ENCODE results near the gene TUT7.

The TUT7 gene

GRCh38 chr9:86275962-86276361 lies 78.2 kb downstream of the TUT7 start:
- Histone ChIP-seq H3K9me3 (ENCODE audit: insufficient read depth, low read length) (peaks cover 3% of the 10 kb centered on the region), H3K27me3 (ENCODE audit: insufficient read depth, insufficient read length) (no peaks in the 10 kb centered on the region), H3K4me1 (ENCODE audit: insufficient read depth, insufficient read length) (peaks cover 8% of the 10 kb centered on the region), H3K36me3 (ENCODE audit: insufficient read depth, insufficient read length, low read length) (peaks cover 66% of the 10 kb centered on the region), H3K4me3 (ENCODE audit: insufficient read length, low read depth) (no peak overlapping the region), H3K9ac (ENCODE audit: insufficient read length, low read depth) (no peak overlapping the region)
- DNase-seq (ENCODE audit: low read depth, low spot score): no peak
- TF ChIP-seq YY1 (IDR thresholded peaks at IDR 0.05; ENCODE audit: insufficient read depth, insufficient read length) (no peak), SUZ12 (IDR thresholded peaks at IDR 0.05; ENCODE audit: extremely low read depth, insufficient read depth, insufficient read length) (no peak), ZNF274 (IDR thresholded peaks at IDR 0.05; ENCODE audit: low read depth, low read length) (no peak)

DNA sequence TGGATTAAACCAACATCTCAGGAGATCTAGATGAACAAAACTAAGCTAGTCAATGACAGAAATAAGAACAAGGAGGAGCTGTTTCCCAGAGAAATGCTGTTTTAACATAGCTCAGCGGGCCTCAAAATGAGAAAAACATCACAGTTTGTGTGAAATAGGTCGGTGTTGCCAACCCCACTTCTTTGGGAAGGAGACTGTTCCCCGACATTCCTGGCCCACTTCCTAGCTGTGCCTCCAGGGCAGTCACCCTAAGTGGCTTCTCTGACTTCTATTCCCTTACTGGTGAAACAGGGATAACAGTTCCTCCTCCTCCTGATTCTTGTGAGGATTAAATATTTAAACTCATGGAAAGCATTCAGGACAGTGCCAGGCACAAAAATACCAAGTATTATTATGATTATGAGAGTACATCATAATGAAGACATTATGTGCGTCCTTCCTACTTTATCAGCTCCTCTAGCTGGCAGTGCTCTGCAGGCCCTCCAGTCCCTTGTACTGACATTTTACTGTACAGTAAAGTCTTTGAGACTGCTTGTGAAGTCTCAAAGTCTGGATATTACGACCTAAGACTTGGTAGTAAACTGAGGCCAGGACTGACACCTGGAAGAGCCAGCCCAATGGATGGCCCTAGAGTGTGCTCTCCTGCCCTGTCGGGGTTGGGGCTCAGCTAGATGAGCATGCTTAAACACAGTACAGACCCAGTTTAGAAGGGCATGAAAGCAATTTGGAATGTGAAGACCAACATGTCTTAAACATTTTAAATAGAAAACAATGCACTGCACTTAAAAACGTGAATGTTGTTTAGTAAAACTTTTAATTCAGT lies 79.2 kb downstream of the TUT7 start:
- peaks cover 6% of the 10 kb centered on the region for H3K4me1 ChIP-seq (ENCODE audit: insufficient read depth, insufficient read length)
- no peak for DNase-seq (ENCODE audit: low read depth, low spot score)
- no peak overlapping the region for H3K4me3 ChIP-seq (ENCODE audit: insufficient read length, low read depth)
- TF ChIP-seq ZNF274 (IDR thresholded peaks at IDR 0.05; ENCODE audit: low read depth, low read length) (no peak), SUZ12 (IDR thresholded peaks at IDR 0.05; ENCODE audit: extremely low read depth, insufficient read depth, insufficient read length) (no peak), YY1 (IDR thresholded peaks at IDR 0.05; ENCODE audit: insufficient read depth, insufficient read length) (no peak)
- peaks cover 65% of the 10 kb centered on the region for H3K36me3 ChIP-seq (ENCODE audit: insufficient read depth, insufficient read length, low read length)
- H3K9me3 ChIP-seq (ENCODE audit: insufficient read depth, low read length): peaks cover 4% of the 10 kb centered on the region
- no peak overlapping the region for H3K9ac ChIP-seq (ENCODE audit: insufficient read length, low read depth)
- no peaks in the 10 kb centered on the region for H3K27me3 ChIP-seq (ENCODE audit: insufficient read depth, insufficient read length)

DNA sequence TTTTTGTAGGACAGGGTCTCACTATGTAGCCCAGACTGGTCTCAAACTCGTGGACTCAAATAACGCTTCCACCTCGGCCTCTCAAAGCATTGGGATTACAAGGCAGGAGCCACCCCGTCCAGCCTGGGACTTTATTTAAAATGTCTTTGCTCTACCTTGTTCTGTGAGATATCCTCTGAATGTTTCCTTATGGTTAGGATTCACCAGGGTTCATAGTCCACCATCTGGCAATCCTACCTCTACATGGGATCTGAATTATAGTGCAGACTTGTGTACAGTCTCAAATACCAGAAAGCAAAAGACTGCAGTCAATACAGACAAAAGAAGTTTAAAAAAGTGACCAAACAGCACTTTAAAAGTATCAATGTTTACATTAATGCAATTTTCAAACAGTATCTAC lies 82.0 kb downstream of the TUT7 start:
- Histone ChIP-seq H3K27me3 (ENCODE audit: insufficient read depth, insufficient read length) (no peaks in the 10 kb centered on the region), H3K36me3 (ENCODE audit: insufficient read depth, insufficient read length, low read length) (peaks cover 52% of the 10 kb centered on the region), H3K4me1 (ENCODE audit: insufficient read depth, insufficient read length) (peaks cover 3% of the 10 kb centered on the region), H3K4me3 (ENCODE audit: insufficient read length, low read depth) (no peak overlapping the region), H3K9ac (ENCODE audit: insufficient read length, low read depth) (no peak overlapping the region), H3K9me3 (ENCODE audit: insufficient read depth, low read length) (peaks cover 4% of the 10 kb centered on the region)
- no peak for TF ChIP-seq SUZ12 (IDR thresholded peaks at IDR 0.05; ENCODE audit: extremely low read depth, insufficient read depth, insufficient read length)
- no peak for TF ChIP-seq ZNF274 (IDR thresholded peaks at IDR 0.05; ENCODE audit: low read depth, low read length)
- no peak for TF ChIP-seq YY1 (IDR thresholded peaks at IDR 0.05; ENCODE audit: insufficient read depth, insufficient read length)
- no peak for DNase-seq (ENCODE audit: low read depth, low spot score)

DNA sequence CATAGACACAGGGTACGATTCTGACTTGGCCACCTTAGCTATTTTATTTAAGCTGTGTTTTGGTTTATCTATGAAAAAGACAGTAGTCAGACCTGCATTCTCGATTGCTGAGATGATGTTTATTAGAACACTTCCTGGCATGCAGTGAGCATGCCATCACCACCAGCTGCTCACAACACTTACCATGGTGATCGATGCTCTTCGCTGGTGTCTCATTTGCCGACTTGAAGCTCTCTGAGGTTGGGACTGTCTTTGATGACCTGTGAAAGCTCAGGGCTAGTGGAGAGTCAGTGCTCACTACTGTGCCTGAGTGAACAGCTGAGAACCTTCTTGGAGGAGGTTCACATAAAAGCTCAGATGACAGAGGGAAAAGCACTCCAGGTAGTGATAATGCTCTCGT lies 90.3 kb downstream of the TUT7 start:
- DNase-seq (ENCODE audit: low read depth, low spot score): no peak
- Histone ChIP-seq H3K4me3 (ENCODE audit: insufficient read length, low read depth) (no peak overlapping the region), H3K4me1 (ENCODE audit: insufficient read depth, insufficient read length) (no peaks in the 10 kb centered on the region), H3K9me3 (ENCODE audit: insufficient read depth, low read length) (no peaks in the 10 kb centered on the region), H3K36me3 (ENCODE audit: insufficient read depth, insufficient read length, low read length) (peaks cover 49% of the 10 kb centered on the region), H3K9ac (ENCODE audit: insufficient read length, low read depth) (no peak overlapping the region), H3K27me3 (ENCODE audit: insufficient read depth, insufficient read length) (no peaks in the 10 kb centered on the region)
- TF ChIP-seq SUZ12 (IDR thresholded peaks at IDR 0.05; ENCODE audit: extremely low read depth, insufficient read depth, insufficient read length): no peak

GRCh38 chr9:86262492-86262891 lies 91.7 kb downstream of the TUT7 start:
- H3K9me3 ChIP-seq (ENCODE audit: insufficient read depth, low read length): no peaks in the 10 kb centered on the region
- no peak overlapping the region for H3K4me3 ChIP-seq (ENCODE audit: insufficient read length, low read depth)
- no peak overlapping the region for H3K9ac ChIP-seq (ENCODE audit: insufficient read length, low read depth)
- no peaks in the 10 kb centered on the region for H3K27me3 ChIP-seq (ENCODE audit: insufficient read depth, insufficient read length)
- H3K36me3 ChIP-seq (ENCODE audit: insufficient read depth, insufficient read length, low read length): peaks cover 40% of the 10 kb centered on the region
- no peak for DNase-seq (ENCODE audit: low read depth, low spot score)
- no peaks in the 10 kb centered on the region for H3K4me1 ChIP-seq (ENCODE audit: insufficient read depth, insufficient read length)
- TF ChIP-seq YY1 (IDR thresholded peaks at IDR 0.05; ENCODE audit: insufficient read depth, insufficient read length) (no peak), SUZ12 (IDR thresholded peaks at IDR 0.05; ENCODE audit: extremely low read depth, insufficient read depth, insufficient read length) (no peak), ZNF274 (IDR thresholded peaks at IDR 0.05; ENCODE audit: low read depth, low read length) (no peak)

GRCh38 chr9:86259557-86259956 lies 94.7 kb downstream of the TUT7 start, which contains the start of gene C9orf153:
TSS of gene C9orf153 (minus strand) at chr9:86259657. CDS start at chr9:86229603, 30,054 bp downstream.
- Histone ChIP-seq H3K9me3 (ENCODE audit: insufficient read depth, low read length) (no peaks in the 10 kb centered on the region), H3K27me3 (ENCODE audit: insufficient read depth, insufficient read length) (no peaks in the 10 kb centered on the region), H3K9ac (ENCODE audit: insufficient read length, low read depth) (no peak within 1 kb of the TSS), H3K36me3 (ENCODE audit: insufficient read depth, insufficient read length, low read length) (peaks cover 34% of the 10 kb centered on the region), H3K4me1 (ENCODE audit: insufficient read depth, insufficient read length) (no peaks in the 10 kb centered on the region), H3K4me3 (ENCODE audit: insufficient read length, low read depth) (no peak within 1 kb of the TSS)
- no peak for DNase-seq (ENCODE audit: low read depth, low spot score)
- no peak for TF ChIP-seq YY1 (IDR thresholded peaks at IDR 0.05; ENCODE audit: insufficient read depth, insufficient read length)
- TF ChIP-seq ZNF274 (IDR thresholded peaks at IDR 0.05; ENCODE audit: low read depth, low read length): no peak
- no peak for TF ChIP-seq SUZ12 (IDR thresholded peaks at IDR 0.05; ENCODE audit: extremely low read depth, insufficient read depth, insufficient read length)

DNA sequence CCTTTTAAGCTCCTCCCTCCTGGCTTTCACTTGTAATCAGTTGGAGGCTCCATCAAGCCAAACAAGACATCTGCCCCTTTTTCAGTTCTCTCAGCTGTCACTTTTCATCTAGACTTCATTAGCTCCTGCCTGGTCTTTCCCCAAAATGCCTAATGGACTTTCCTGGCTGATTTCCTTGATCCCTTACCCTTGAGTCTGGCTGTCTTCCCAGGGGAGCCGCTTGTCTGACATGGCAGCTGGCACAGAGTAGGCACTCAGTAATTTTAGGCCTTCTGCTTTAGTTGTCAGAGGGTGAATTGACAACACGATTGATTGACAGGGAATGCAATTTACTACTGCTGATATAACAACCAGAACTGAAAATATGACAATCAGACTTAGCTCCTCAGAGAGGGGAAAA lies 96.8 kb downstream of the TUT7 start:
- Histone ChIP-seq H3K4me1 (ENCODE audit: insufficient read depth, insufficient read length) (no peaks in the 10 kb centered on the region), H3K4me3 (ENCODE audit: insufficient read length, low read depth) (no peak overlapping the region), H3K9ac (ENCODE audit: insufficient read length, low read depth) (no peak overlapping the region), H3K36me3 (ENCODE audit: insufficient read depth, insufficient read length, low read length) (peaks cover 16% of the 10 kb centered on the region), H3K27me3 (ENCODE audit: insufficient read depth, insufficient read length) (no peaks in the 10 kb centered on the region), H3K9me3 (ENCODE audit: insufficient read depth, low read length) (peaks cover 12% of the 10 kb centered on the region)
- TF ChIP-seq SUZ12 (IDR thresholded peaks at IDR 0.05; ENCODE audit: extremely low read depth, insufficient read depth, insufficient read length) (no peak), YY1 (IDR thresholded peaks at IDR 0.05; ENCODE audit: insufficient read depth, insufficient read length) (no peak), ZNF274 (IDR thresholded peaks at IDR 0.05; ENCODE audit: low read depth, low read length) (no peak)
- no peak for DNase-seq (ENCODE audit: low read depth, low spot score)
